ENCODE data around the gene TPPP3. TPM values are rescaled to one million over a fixed set of nuclear protein-coding genes. Genes with fewer than 3 reads are reported as not detected.

TPPP3 gene
- total RNA-seq: under 0.01 and 0.14 TPM in 2 replicates

DNA sequence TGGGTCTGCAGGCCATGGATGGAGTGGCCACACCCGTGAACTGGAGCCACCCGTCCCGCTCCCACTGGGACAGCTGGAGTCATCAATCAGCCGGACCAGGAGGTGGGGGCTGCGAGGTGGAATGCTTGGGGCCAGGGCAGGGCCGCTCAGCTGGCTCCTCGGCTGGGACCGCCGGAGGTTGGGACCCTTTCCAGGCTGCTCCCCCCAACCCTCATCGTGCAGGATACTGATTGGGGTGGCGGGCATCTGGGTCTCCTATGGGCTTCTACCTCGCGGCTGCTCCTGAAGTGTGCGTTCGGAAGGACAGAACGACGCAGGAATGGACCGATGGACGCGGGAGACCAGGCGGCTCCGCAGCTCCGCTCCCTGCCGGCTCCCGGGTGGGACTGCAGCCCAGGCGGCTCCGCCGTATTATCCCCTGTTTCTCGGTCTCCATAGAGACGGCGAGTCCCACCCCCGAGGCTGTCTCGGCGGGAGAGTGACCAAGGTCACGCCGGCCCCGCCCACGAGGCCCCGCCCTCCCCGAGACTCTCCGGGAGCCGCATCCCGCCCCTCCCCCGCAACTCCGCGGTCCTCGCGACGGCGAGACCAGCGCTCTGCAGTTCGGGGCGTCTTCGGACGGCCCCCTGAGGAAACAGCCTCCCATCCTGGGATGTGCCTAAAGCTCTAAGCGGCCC lies at the start of gene TPPP3:
TPPP3 (minus strand) TSS at position 388 of the 677 bp plus-strand sequence. CDS start 2,387 bp downstream, outside the sequence.

DNA sequence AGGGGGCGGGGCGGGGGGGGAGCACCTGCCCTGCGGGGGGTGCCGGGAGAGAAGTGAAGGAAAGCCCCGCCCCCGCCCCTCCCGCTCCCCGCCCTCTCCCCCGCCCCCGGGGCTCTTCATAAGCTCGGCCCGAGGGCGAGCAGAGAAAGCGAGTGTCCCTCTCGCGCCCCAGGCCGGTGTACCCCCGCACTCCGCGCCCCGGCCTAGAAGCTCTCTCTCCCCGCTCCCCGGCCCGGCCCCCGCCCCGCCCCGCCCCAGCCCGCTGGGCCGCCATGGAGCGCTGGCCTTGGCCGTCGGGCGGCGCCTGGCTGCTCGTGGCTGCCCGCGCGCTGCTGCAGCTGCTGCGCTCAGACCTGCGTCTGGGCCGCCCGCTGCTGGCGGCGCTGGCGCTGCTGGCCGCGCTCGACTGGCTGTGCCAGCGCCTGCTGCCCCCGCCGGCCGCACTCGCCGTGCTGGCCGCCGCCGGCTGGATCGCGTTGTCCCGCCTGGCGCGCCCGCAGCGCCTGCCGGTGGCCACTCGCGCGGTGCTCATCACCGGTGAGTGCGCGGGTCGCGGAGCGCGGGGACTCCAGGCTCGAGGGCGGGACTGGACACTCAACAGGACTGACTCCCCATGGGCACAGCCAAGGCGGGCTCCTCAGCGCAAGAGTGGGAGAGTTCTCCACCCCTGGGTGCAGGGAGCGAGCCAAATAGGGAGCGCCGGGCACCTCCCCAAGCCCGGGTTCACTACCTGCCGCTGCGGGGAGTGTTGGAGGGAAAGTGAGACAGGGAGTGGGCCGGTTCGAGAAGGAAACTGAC lies 37.9 kb upstream of the TPPP3 start, which contains the start of gene HSD11B2:
HSD11B2 (plus strand) TSS at position 145 of the 798 bp plus-strand sequence; CDS start at position 273, 128 bp downstream.

DNA sequence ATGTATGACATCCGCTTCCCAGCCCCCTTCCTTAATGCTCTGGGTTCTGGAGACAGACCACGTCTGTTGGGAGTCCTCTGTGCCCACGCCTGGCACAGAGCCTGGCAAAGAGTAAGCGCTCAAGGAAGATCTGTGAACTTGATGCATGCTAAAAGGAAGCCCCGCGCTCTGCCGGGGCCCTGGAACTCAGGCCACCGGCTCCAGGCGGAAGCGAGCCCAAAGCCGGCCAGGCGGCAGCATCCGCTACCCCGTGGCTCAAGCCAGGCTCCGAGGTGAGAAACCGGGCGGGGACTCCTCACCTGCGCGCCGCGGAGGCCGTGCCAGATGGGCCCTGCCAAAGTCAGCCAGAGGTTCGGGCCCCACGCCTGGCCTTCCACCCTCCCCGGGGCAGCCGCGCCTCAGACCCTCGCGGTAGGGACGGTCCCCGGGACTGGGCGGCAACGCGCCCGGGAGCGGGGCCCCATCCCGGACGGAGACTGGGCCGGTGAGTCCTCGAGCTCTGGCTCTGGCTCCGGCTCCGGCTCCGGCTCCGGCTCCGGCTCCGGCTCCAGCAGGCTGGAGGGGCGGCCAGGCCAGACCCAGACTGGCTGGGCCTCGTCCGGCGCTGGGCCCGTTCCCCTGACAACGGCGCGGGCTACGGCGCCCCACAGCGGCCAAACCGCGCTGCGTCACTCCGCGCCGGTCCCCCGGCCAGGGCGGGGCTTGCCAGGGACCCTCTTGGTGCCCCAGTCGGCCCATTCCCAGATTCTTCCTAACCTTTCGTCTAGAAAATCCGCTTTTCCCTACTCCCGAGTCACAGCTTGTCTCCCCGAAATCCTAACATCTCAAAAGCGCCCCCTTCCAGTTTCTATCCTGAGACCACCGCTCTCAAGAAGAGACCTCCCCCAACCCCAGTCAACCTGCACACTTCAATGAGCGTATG lies 22.8 kb upstream of the TPPP3 start, which contains the start of gene ZDHHC1:
ZDHHC1 (minus strand) TSS at position 606 of the 922 bp plus-strand sequence. CDS start 8,702 bp downstream, outside the sequence.

Other genes with a start within 250 kb of the TPPP3 start
- gene B3GNT9, start 242.5 kb downstream of the TPPP3 start, total RNA-seq: 9.6 and 11.5 TPM in 2 replicates
- gene TRADD, start 233.6 kb downstream of the TPPP3 start, total RNA-seq: 20.1 and 22.2 TPM in 2 replicates
- 3.8 and 7.2 TPM in 2 replicates for gene FBXL8, start 233.5 kb downstream of the TPPP3 start, total RNA-seq
- gene HSF4, start 228.8 kb downstream of the TPPP3 start, total RNA-seq: 2.4 and 8.4 TPM in 2 replicates
- 16.7 and 22.5 TPM in 2 replicates for gene NOL3, start 223.0 kb downstream of the TPPP3 start, total RNA-seq
- 3.8 and 8.4 TPM in 2 replicates for gene MATCAP1, start 209.5 kb downstream of the TPPP3 start, total RNA-seq
- gene EXOC3L1, start 203.4 kb downstream of the TPPP3 start, total RNA-seq: not detected in 2 replicates
- 49.9 and 66.8 TPM in 2 replicates for gene E2F4, start 201.3 kb downstream of the TPPP3 start, total RNA-seq
- 21.9 and 25.2 TPM in 2 replicates for gene ELMO3, start 194.4 kb downstream of the TPPP3 start, total RNA-seq
- gene TMEM208, start 166.4 kb downstream of the TPPP3 start, total RNA-seq: 21.4 and 40.7 TPM in 2 replicates
- 2.7 and 5.8 TPM in 2 replicates for gene FHOD1, start 146.0 kb downstream of the TPPP3 start, total RNA-seq
- gene SLC9A5, start 144.5 kb downstream of the TPPP3 start, total RNA-seq: 0.34 and 0.43 TPM in 2 replicates
- gene PLEKHG4, start 114.0 kb downstream of the TPPP3 start, total RNA-seq: 3.1 and 17.8 TPM in 2 replicates
- gene KCTD19, start 66.8 kb downstream of the TPPP3 start, total RNA-seq: not detected in 2 replicates
- not detected in 2 replicates for gene LRRC36, start 66.7 kb downstream of the TPPP3 start, total RNA-seq
- 1.4 and 5.3 TPM in 2 replicates for gene ZDHHC1, start 23.0 kb upstream of the TPPP3 start, total RNA-seq
- 1.4 and 4.6 TPM in 2 replicates for gene HSD11B2, start 37.6 kb upstream of the TPPP3 start, total RNA-seq
- gene ATP6V0D1, start 87.7 kb upstream of the TPPP3 start, total RNA-seq: 62.2 and 109 TPM in 2 replicates
- gene AGRP, start 90.0 kb upstream of the TPPP3 start, total RNA-seq: not detected in 2 replicates
- 13.0 and 46.4 TPM in 2 replicates for gene RIPOR1, start 135.3 kb upstream of the TPPP3 start, total RNA-seq
- gene CTCF, start 169.0 kb upstream of the TPPP3 start, total RNA-seq: 33.5 and 36.4 TPM in 2 replicates

Measured in nasal cavity respiratory epithelium epithelial cell of viscerocranial mucosa (primary cell).